Measurements from ENCODE around the gene MAT1A. TPM values are rescaled to one million over a fixed set of nuclear protein-coding genes. Genes with fewer than 3 reads are reported as not detected.

The MAT1A gene
- total and polyA plus RNA-seq, 4 donors, result 179 to 759 (median 494) TPM

DNA sequence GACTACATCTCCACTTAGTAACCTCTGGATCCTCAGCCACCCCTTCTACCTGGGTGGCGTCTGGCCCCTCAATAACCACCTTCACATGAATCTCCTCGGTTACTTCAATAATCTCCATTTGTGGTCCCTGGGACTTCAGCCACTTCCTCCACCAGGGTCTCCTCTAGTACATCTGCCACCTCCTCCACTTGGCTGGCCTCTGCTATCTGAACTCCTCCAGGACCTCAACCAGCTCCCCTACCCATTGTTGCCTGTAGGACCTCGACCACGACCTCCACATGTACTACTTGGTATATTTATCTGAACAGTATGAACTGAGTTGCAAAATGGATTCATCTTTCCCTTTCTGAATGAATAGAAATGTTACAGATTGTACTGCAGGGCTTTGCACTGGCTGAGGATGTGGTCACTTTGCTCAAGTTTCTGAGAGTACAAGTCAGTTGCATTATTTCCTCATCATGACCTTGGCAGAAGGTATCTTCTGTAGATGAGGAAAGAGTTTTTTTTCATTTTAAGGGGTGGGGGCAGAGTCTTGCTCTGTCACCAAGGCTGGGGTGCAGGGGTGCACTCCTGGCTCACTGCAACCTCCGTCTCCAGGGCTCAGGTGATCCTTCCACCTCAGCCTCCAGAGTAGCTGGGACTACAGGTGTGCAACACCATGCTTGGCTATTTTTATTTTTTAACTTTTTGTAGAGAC is 36.0 kb downstream of the MAT1A start:
- 77% methylated on average over 5 of the region's 5 CpGs for WGBS
- Histone ChIP-seq H3K27me3 (ENCODE audit: control insufficient read depth in 4 of 4, insufficient read depth in 4 of 4, low read length in 3 of 4) (no peaks in the 10 kb centered on the region), H3K36me3 (ENCODE audit: control insufficient read depth in 4 of 4, insufficient read depth in 3 of 4, low read depth in 1 of 4, low read length in 3 of 4) (no peaks in the 10 kb centered on the region), H3K4me1 (ENCODE audit: control insufficient read depth in 4 of 4, insufficient read depth in 4 of 4, low read length in 3 of 4) (no peaks in the 10 kb centered on the region), H3K9ac (ENCODE audit: low read depth in 1 of 2, low read length in 2 of 2) (no peak overlapping the region), H3K27ac (ENCODE audit: low read depth in 1 of 2, low read length in 2 of 2) (no peak overlapping the region), H3K4me3 (ENCODE audit: low read depth in 1 of 3, low read length in 3 of 3) (no peak overlapping the region), H3K9me3 (ENCODE audit: control insufficient read depth in 4 of 4, low read length in 3 of 4) (no peaks in the 10 kb centered on the region)
- TF ChIP-seq JUND (IDR thresholded peaks at IDR 0.05) (no peak), FOXA2 (IDR thresholded peaks at IDR 0.05) (no peak), NR2F2 (IDR thresholded peaks at IDR 0.05) (no peak), RAD21 (IDR thresholded peaks at IDR 0.05) (no peak), TAF1 (conservative IDR thresholded peaks at IDR 0.05) (no peak), HNF4G (IDR thresholded peaks at IDR 0.05) (no peak), RXRA (IDR thresholded peaks at IDR 0.05) (no peak), FOXA1 (IDR thresholded peaks at IDR 0.05) (no peak), GABPA (IDR thresholded peaks at IDR 0.05 in 1 of 2, conservative IDR thresholded peaks at IDR 0.05 in 1 of 2) (no peak), EGR1 (IDR thresholded peaks at IDR 0.05; ENCODE audit: low read depth in 2 of 2) (no peak), HNF4A (conservative IDR thresholded peaks at IDR 0.05) (no peak), SP1 (IDR thresholded peaks at IDR 0.05) (no peak), YY1 (IDR thresholded peaks at IDR 0.05) (no peak)
- TF ChIP-seq, protein P1, sequence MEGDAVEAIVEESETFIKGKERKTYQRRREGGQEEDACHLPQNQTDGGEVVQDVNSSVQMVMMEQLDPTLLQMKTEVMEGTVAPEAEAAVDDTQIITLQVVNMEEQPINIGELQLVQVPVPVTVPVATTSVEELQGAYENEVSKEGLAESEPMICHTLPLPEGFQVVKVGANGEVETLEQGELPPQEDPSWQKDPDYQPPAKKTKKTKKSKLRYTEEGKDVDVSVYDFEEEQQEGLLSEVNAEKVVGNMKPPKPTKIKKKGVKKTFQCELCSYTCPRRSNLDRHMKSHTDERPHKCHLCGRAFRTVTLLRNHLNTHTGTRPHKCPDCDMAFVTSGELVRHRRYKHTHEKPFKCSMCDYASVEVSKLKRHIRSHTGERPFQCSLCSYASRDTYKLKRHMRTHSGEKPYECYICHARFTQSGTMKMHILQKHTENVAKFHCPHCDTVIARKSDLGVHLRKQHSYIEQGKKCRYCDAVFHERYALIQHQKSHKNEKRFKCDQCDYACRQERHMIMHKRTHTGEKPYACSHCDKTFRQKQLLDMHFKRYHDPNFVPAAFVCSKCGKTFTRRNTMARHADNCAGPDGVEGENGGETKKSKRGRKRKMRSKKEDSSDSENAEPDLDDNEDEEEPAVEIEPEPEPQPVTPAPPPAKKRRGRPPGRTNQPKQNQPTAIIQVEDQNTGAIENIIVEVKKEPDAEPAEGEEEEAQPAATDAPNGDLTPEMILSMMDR (IDR thresholded peaks at IDR 0.05; ENCODE audit: low read depth, low read length, missing input control), result no peak
- TF ChIP-seq, protein P2, sequence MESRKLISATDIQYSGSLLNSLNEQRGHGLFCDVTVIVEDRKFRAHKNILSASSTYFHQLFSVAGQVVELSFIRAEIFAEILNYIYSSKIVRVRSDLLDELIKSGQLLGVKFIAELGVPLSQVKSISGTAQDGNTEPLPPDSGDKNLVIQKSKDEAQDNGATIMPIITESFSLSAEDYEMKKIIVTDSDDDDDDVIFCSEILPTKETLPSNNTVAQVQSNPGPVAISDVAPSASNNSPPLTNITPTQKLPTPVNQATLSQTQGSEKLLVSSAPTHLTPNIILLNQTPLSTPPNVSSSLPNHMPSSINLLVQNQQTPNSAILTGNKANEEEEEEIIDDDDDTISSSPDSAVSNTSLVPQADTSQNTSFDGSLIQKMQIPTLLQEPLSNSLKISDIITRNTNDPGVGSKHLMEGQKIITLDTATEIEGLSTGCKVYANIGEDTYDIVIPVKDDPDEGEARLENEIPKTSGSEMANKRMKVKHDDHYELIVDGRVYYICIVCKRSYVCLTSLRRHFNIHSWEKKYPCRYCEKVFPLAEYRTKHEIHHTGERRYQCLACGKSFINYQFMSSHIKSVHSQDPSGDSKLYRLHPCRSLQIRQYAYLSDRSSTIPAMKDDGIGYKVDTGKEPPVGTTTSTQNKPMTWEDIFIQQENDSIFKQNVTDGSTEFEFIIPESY (IDR thresholded peaks at IDR 0.05), result no peak
- TF ChIP-seq, protein P3, sequence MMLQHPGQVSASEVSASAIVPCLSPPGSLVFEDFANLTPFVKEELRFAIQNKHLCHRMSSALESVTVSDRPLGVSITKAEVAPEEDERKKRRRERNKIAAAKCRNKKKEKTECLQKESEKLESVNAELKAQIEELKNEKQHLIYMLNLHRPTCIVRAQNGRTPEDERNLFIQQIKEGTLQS (IDR thresholded peaks at IDR 0.05), result no peak
- TF ChIP-seq, protein P4, sequence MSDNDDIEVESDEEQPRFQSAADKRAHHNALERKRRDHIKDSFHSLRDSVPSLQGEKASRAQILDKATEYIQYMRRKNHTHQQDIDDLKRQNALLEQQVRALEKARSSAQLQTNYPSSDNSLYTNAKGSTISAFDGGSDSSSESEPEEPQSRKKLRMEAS (IDR thresholded peaks at IDR 0.05), result no peak
- TF ChIP-seq, protein P5, sequence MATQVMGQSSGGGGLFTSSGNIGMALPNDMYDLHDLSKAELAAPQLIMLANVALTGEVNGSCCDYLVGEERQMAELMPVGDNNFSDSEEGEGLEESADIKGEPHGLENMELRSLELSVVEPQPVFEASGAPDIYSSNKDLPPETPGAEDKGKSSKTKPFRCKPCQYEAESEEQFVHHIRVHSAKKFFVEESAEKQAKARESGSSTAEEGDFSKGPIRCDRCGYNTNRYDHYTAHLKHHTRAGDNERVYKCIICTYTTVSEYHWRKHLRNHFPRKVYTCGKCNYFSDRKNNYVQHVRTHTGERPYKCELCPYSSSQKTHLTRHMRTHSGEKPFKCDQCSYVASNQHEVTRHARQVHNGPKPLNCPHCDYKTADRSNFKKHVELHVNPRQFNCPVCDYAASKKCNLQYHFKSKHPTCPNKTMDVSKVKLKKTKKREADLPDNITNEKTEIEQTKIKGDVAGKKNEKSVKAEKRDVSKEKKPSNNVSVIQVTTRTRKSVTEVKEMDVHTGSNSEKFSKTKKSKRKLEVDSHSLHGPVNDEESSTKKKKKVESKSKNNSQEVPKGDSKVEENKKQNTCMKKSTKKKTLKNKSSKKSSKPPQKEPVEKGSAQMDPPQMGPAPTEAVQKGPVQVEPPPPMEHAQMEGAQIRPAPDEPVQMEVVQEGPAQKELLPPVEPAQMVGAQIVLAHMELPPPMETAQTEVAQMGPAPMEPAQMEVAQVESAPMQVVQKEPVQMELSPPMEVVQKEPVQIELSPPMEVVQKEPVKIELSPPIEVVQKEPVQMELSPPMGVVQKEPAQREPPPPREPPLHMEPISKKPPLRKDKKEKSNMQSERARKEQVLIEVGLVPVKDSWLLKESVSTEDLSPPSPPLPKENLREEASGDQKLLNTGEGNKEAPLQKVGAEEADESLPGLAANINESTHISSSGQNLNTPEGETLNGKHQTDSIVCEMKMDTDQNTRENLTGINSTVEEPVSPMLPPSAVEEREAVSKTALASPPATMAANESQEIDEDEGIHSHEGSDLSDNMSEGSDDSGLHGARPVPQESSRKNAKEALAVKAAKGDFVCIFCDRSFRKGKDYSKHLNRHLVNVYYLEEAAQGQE (IDR thresholded peaks at IDR 0.05), result no peak
- no peak for DNase-seq (ENCODE audit: low spot score)
